ENCODE results near the gene CTXND1.

Gene CTXND1

DNA sequence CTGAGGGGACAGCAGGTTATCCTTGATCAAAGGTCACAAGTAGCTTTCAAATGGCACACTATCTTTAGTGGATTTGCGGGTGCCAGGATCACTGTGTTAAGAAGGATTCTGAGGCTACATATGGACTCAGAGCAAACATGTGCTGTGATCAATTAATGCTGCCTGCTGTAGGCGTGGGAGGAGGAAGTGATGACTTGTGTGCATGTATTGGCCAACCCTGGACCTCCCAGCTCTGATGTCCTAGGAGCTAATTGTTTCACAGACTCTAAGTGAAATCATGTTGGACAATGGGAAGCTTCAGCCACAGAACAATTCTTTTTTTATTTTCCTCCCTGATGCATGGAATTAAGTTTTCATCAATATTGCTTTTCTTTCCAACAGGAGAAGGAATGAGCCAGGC lies 74.9 kb downstream of the CTXND1 start:
- no peak for DNase-seq (ENCODE audit: low read depth)
- in situ Hi-C loops (cut with HindIII; ENCODE audit: low sequenced_read_pairs) = no loop called here
- no peak overlapping the region for H3K4me3 ChIP-seq (ENCODE audit: low read depth, low read length)
- TF ChIP-seq, protein P1, sequence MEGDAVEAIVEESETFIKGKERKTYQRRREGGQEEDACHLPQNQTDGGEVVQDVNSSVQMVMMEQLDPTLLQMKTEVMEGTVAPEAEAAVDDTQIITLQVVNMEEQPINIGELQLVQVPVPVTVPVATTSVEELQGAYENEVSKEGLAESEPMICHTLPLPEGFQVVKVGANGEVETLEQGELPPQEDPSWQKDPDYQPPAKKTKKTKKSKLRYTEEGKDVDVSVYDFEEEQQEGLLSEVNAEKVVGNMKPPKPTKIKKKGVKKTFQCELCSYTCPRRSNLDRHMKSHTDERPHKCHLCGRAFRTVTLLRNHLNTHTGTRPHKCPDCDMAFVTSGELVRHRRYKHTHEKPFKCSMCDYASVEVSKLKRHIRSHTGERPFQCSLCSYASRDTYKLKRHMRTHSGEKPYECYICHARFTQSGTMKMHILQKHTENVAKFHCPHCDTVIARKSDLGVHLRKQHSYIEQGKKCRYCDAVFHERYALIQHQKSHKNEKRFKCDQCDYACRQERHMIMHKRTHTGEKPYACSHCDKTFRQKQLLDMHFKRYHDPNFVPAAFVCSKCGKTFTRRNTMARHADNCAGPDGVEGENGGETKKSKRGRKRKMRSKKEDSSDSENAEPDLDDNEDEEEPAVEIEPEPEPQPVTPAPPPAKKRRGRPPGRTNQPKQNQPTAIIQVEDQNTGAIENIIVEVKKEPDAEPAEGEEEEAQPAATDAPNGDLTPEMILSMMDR (IDR thresholded peaks at IDR 0.05; ENCODE audit: low read depth, low read length, missing control alignments) = no peak

DNA sequence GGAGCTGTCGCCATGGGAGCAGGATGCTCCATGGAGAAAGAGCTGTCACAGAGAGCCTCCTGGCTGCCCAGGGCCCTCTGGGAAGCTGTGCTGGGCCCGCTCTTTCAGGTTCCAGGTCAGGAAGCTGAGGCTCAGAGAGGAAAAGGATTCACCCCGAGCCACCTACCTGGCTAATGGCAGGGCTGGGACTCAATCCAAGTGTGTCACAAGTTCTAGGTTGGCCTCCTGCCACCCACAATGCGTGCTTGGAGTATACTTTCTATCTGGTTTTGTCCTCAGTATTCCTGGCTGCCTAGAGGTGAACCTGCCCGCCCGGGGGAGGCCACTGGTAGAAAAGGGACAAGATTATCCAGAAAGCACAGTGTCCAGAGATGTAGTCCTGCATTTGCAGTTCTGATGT lies 75.6 kb downstream of the CTXND1 start:
- no peak overlapping the region for H3K4me3 ChIP-seq (ENCODE audit: low read depth, low read length)
- TF ChIP-seq, protein P1 (IDR thresholded peaks at IDR 0.05; ENCODE audit: low read depth, low read length, missing control alignments) = no peak
- in situ Hi-C loops (cut with HindIII; ENCODE audit: low sequenced_read_pairs) = no loop called here
- no peak for DNase-seq (ENCODE audit: low read depth)

GRCh38 chr15:80175436-80175835 lies 76.6 kb downstream of the CTXND1 start:
- no peak for DNase-seq (ENCODE audit: low read depth)
- TF ChIP-seq, protein P1 (IDR thresholded peaks at IDR 0.05; ENCODE audit: low read depth, low read length, missing control alignments) = no peak
- in situ Hi-C loops (cut with HindIII; ENCODE audit: low sequenced_read_pairs) = no loop called here
- no peak overlapping the region for H3K4me3 ChIP-seq (ENCODE audit: low read depth, low read length)

GRCh38 chr15:80174017-80174746 lies 77.8 kb downstream of the CTXND1 start:
- DNase-seq (ENCODE audit: low read depth) = no peak
- in situ Hi-C loops (cut with HindIII; ENCODE audit: low sequenced_read_pairs) = no loop called here
- TF ChIP-seq, protein P1 (IDR thresholded peaks at IDR 0.05; ENCODE audit: low read depth, low read length, missing control alignments) = no peak
- H3K4me3 ChIP-seq (ENCODE audit: low read depth, low read length) = no peak overlapping the region

DNA sequence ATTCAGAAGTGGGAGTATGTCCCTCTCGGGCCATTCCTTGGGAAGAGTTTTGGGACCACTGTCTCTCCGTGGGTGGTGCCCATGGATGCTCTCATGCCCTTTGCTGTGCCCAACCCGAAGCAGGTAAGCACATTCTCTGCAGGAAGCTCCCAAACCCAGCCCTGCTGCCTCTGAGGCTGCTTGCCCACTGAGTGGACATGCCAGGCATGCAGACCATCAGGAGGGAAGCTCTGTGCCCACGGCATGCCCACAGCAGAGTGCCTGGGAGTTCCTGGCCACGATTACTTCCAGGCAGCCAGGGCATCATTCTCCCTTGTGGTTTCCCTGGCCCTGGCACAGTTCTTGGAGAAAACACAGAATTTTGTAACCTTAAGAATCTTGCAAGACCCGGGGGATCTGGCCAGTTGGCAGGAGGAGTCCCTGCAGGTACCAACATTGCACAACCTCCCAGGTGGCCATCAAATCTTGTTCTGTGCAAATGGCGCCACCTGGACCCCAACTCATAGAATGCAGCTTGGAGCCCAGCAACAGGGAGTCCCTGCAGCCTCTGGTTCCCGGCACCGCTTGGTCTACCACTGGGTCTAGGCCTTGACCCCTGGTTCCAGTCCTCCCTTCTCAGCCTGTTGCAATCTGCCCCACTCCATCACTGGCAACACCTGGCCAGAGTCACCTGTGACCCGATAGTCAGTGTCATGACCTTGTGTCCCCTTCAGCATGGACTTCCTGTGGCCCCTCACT lies 78.8 kb downstream of the CTXND1 start:
- in situ Hi-C loops (cut with HindIII; ENCODE audit: low sequenced_read_pairs) = no loop called here
- no peak overlapping the region for H3K4me3 ChIP-seq (ENCODE audit: low read depth, low read length)
- DNase-seq (ENCODE audit: low read depth) = no peak
- TF ChIP-seq, protein P1 (IDR thresholded peaks at IDR 0.05; ENCODE audit: low read depth, low read length, missing control alignments) = peak; percentile 77

- DNase-seq (ENCODE audit: low read depth) = no peak
- TF ChIP-seq, protein P1 (IDR thresholded peaks at IDR 0.05; ENCODE audit: low read depth, low read length, missing control alignments) = no peak
- in situ Hi-C loops (cut with HindIII; ENCODE audit: low sequenced_read_pairs) = no loop called here
- H3K4me3 ChIP-seq (ENCODE audit: low read depth, low read length) = no peak overlapping the region
These were observed 79.6 kb downstream of the CTXND1 start for GRCh38 chr15:80172401-80172800.
